Tibial nerve (tissue), 4 donors: ENCODE measurements around the gene CAV3.

Experiments used
- EP300 ChIP-seq, 2 donors: sonication (generic); formaldehyde crosslinking; IDR thresholded peaks; one replicate each; pipeline ENCODE4 v1.6.1; 2017; ENCODE audit warnings: antibody characterized with exemption in 2 of 2, mild to moderate bottlenecking in 1 of 2
- POLR2A ChIP-seq, 2 donors: fragments of 450-650 bp; IDR thresholded peaks; one replicate each; pipeline ENCODE4 v1.6.1; 2017; ENCODE audit warnings: antibody characterized with exemption in 2 of 2, mild to moderate bottlenecking in 2 of 2, moderate library complexity in 2 of 2
- TF ChIP-seq, protein P1 (sequence below), 5 experiments: fragments of 200-600 bp in 3 of 5; fragments of 450-650 bp in 2 of 5; sonication (generic) in 3 of 5; IDR thresholded peaks; one replicate each; pipeline ENCODE4 v1.5.1; 2016 to 2019; ENCODE audit warnings: antibody characterized with exemption in 5 of 5, mild to moderate bottlenecking in 3 of 5, moderate library complexity in 2 of 5

DNA sequence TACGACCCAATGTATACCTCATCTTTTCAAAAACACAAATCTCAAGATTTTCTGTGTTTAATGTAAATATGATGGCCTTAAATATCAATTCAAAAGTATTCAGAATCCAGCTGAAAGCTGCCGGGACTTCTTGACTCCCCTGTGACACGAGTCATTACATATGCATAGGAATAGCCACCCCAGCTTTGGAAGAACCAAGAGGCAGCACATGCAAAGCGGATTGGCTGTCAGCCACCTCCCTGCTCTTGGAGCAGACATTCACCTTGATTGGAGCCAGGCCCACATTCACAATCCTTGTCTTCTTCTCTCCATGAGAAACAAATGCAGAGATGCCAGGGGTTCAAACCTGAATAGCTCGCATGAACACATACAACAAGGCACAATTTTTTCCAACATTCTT is 10.8 kb upstream of the CAV3 start:
- TF ChIP-seq EP300 (IDR thresholded peaks at IDR 0.05) (no peak), POLR2A (IDR thresholded peaks at IDR 0.05) (no peak)
- TF ChIP-seq, protein P1, sequence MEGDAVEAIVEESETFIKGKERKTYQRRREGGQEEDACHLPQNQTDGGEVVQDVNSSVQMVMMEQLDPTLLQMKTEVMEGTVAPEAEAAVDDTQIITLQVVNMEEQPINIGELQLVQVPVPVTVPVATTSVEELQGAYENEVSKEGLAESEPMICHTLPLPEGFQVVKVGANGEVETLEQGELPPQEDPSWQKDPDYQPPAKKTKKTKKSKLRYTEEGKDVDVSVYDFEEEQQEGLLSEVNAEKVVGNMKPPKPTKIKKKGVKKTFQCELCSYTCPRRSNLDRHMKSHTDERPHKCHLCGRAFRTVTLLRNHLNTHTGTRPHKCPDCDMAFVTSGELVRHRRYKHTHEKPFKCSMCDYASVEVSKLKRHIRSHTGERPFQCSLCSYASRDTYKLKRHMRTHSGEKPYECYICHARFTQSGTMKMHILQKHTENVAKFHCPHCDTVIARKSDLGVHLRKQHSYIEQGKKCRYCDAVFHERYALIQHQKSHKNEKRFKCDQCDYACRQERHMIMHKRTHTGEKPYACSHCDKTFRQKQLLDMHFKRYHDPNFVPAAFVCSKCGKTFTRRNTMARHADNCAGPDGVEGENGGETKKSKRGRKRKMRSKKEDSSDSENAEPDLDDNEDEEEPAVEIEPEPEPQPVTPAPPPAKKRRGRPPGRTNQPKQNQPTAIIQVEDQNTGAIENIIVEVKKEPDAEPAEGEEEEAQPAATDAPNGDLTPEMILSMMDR (IDR thresholded peaks at IDR 0.05): no peak
